OCI-LY3 (cell line): ENCODE measurements around the gene ZFAND3.

Source experiments
- H2AFZ ChIP-seq: fragments of 200-600, 300-600 bp; shearing (Covaris generic); 2 replicates; pipeline ENCODE4 v1.6.0; 2014; ENCODE audit warnings: antibody characterized with exemption, low read depth, low read length
- H3K27ac ChIP-seq: fragments of 200-600, 300-600 bp; sonication (generic); 2 replicates; pipeline ENCODE4 v1.5.1; 2014; ENCODE audit warnings: mild to moderate bottlenecking, low read length, moderate library complexity, mixed read lengths
- H3K27me3 ChIP-seq: fragments of 200-600, 300-600 bp; sonication (generic); 2 replicates; pipeline ENCODE4 v1.6.1; 2014; ENCODE audit warnings: low read depth, low read length, mixed read lengths
- H3K36me3 ChIP-seq: fragments of 200-600, 300-600 bp; sonication (generic); replicated peaks from 2 replicates; pipeline ENCODE3; 2014; ENCODE audit warnings: low read depth, low read length, mixed read lengths
- H3K4me1 ChIP-seq: fragments of 300-600, 200-600 bp; sonication (generic); 2 replicates; pipeline ENCODE4 v1.6.1; 2014; ENCODE audit warnings: low read length, mixed read lengths
- H3K4me2 ChIP-seq: fragments of 200-600, 300-600 bp; sonication (generic); 2 replicates; pipeline ENCODE4 v1.6.1; 2014; ENCODE audit warnings: low read length, mixed read lengths
- H3K4me3 ChIP-seq: fragments of 300-600, 200-600 bp; sonication (generic); 2 replicates; pipeline ENCODE4 v1.5.1; 2014; ENCODE audit warnings: antibody characterized with exemption, mild to moderate bottlenecking, low read length, moderate library complexity
- H3K79me2 ChIP-seq: fragments of 300-600, 200-600 bp; shearing (Covaris generic); 2 replicates; pipeline ENCODE4 v1.6.1; 2014; ENCODE audit warnings: mild to moderate bottlenecking, low read length, mixed read lengths
- H3K9ac ChIP-seq: fragments of 300-600, 200-600 bp; shearing (Covaris generic); 2 replicates; pipeline ENCODE4 v1.6.0; 2014; ENCODE audit warnings: mild to moderate bottlenecking, low read length, moderate library complexity
- H3K9me3 ChIP-seq: fragments of 200-600, 300-600 bp; shearing (Covaris generic); 2 replicates; pipeline ENCODE4 v1.6.1; 2014; ENCODE audit warnings: low read length, mixed read lengths; ENCODE audit not compliant: insufficient read depth
- H4K20me1 ChIP-seq: fragments of 200-600, 300-600 bp; sonication (generic); 2 replicates; pipeline ENCODE4 v1.6.1; 2016; ENCODE audit warnings: low read length, mixed read lengths; ENCODE audit not compliant: insufficient read depth
- EZH2phosphoT487 ChIP-seq: fragments of 200-600 bp; shearing (Covaris generic); IDR thresholded peaks from 2 replicates; pipeline ENCODE4 v1.6.1; 2018; ENCODE audit warnings: antibody characterized with exemption, mixed run types, low read depth
- TF ChIP-seq, protein P1 (sequence below): fragments of 200-600, 300-600 bp; sonication (generic); IDR thresholded peaks from 2 replicates; pipeline ENCODE4 v1.5.1; 2014; ENCODE audit warnings: antibody characterized with exemption, low read length, low read depth

ZFAND3 gene

DNA sequence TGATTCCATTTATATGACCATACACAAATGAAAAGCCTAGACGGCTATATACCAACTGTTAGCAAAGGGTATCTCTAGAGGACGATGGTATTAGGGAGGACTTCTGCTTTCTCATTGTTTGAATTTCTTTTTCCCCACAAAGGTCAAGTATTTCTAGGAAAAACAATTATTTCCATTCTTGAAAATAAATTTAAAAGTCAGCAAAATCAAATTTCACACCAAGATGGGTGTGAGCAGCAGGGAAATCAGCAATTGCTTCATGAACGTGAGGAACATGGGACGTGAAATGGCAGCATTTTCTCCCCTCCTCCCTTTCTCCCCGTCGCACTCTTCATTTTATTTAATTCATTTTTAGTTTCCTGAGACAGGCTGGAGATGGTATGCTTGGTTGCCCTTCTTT, 5.2 kb upstream of the ZFAND3 start:
- Histone ChIP-seq H3K79me2 (peaks cover 3% of the 10 kb centered on the region; the same call in 1 of the 2 replicates), H2AFZ (no peak overlapping the region), H3K9ac (no peak overlapping the region), H3K36me3 (no peaks in the 10 kb centered on the region), H3K9me3 (no peaks in the 10 kb centered on the region; the same call in 1 of the 2 replicates), H4K20me1 (no peaks in the 10 kb centered on the region), H3K27me3 (0 out of 2 replicates have a peak, but pooled peaks cover 1% of the 10 kb centered on the region), H3K27ac (no peak overlapping the region), H3K4me1 (peaks cover 5% of the 10 kb centered on the region), H3K4me3 (no peak overlapping the region), H3K4me2 (no peak overlapping the region)
- no peak for TF ChIP-seq EZH2phosphoT487
- TF ChIP-seq, protein P1, sequence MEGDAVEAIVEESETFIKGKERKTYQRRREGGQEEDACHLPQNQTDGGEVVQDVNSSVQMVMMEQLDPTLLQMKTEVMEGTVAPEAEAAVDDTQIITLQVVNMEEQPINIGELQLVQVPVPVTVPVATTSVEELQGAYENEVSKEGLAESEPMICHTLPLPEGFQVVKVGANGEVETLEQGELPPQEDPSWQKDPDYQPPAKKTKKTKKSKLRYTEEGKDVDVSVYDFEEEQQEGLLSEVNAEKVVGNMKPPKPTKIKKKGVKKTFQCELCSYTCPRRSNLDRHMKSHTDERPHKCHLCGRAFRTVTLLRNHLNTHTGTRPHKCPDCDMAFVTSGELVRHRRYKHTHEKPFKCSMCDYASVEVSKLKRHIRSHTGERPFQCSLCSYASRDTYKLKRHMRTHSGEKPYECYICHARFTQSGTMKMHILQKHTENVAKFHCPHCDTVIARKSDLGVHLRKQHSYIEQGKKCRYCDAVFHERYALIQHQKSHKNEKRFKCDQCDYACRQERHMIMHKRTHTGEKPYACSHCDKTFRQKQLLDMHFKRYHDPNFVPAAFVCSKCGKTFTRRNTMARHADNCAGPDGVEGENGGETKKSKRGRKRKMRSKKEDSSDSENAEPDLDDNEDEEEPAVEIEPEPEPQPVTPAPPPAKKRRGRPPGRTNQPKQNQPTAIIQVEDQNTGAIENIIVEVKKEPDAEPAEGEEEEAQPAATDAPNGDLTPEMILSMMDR, result no peak

DNA sequence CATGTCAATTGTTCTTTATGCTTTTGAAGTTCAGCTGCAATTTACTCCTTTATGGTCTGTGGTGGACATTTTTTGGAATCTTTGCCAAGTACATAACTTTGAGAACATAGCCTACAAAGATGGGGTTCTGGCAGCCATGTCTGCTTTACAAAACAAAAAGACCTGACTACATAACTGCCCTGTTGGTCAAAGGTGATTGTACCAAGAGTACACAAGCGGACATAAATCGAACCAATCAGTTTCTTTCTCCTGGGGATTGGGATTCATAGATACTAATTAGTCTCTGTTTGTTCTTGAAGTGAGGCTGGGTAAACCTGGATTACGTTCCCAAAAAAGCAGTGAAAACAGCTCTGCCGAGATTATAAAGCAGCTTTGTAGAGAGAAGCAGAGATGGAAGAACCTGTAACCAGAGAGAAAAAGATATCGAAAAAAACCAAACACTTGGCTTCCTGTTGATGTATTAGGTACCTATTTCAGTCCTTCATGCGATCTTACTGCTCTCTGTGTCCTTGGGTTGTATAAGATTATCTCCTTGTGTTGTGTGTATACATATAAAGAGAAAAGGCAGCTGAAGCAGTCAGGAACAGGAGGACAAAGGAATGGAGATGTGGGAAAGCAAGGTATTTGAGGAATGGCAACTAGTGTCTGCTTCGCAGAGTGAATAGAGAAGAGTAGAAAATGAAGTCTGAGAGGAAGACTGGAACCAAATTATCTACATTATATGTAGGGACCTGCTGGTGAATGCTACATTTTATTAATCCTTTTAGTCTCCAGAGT, 2.7 kb upstream of the ZFAND3 start:
- Histone ChIP-seq H3K27me3 (no peaks in the 10 kb centered on the region), H3K4me3 (no peak overlapping the region), H2AFZ (no peak overlapping the region), H3K4me2 (no peak overlapping the region), H4K20me1 (peaks cover 14% of the 10 kb centered on the region), H3K9ac (no peak overlapping the region), H3K27ac (no peak overlapping the region), H3K36me3 (no peaks in the 10 kb centered on the region), H3K79me2 (peaks cover 21% of the 10 kb centered on the region), H3K9me3 (no peaks in the 10 kb centered on the region; the same call in 1 of the 2 replicates), H3K4me1 (peaks cover 14% of the 10 kb centered on the region)
- TF ChIP-seq EZH2phosphoT487, result no peak
- TF ChIP-seq, protein P1, result no peak

DNA sequence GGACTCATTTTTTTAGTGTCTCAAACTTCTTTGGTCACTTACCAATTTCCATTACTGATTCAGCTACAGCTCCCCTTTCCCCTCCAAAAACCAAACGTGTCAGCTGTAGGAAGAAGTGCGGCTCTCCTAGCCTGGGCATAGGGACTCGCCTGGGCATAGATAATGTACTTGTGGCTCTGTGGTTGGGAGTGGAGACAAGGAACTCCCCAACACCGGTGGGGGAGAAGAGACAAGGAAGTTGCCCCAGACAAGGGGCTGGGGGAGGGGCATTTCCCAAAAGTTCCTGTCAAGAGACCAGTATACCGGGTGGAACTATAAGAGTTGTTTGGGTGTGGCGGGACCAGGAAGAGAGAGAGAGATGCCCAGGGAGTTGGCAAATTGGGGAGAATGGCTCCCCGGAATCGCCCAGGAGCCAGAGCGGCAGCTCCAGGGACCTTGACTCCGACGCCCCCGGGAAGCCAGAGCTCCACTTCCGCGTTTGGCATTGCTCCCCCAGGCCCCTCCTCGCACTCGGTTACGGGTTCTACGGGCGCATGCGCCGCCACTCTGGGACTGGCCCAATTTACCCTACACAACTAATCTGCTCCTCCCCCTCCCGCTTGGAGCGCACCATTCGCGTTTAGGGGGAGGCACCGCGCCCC, 871 bp upstream of the ZFAND3 start:
- H4K20me1 ChIP-seq, result peaks cover 31% of the 10 kb centered on the region
- peak overlapping the region; percentile 85 for H3K4me3 ChIP-seq
- H3K79me2 ChIP-seq, result peaks cover 40% of the 10 kb centered on the region
- H3K9ac ChIP-seq, result peak overlapping the region; percentile 88
- no peaks in the 10 kb centered on the region for H3K36me3 ChIP-seq
- peaks cover 14% of the 10 kb centered on the region for H3K4me1 ChIP-seq
- TF ChIP-seq, protein P1, result no peak
- no peak for TF ChIP-seq EZH2phosphoT487
- no peaks in the 10 kb centered on the region for H3K9me3 ChIP-seq
- peak overlapping the region; percentile 78 for H3K27ac ChIP-seq
- peak overlapping the region; percentile 88 for H2AFZ ChIP-seq
- H3K27me3 ChIP-seq, result no peaks in the 10 kb centered on the region
- peak overlapping the region; percentile 76 for H3K4me2 ChIP-seq
